K562 (cell line): ENCODE measurements around the gene PIK3R6. TPM values are rescaled to one million over a fixed set of nuclear protein-coding genes. Genes with fewer than 3 reads are reported as not detected.

Experiments
- ATAC-seq: fragments of 200-7000 bp; cut with Tn5 transposase; 3 replicates; pipeline ENCODE4 v1.9.1; 2020; ENCODE audit warnings: moderate library complexity
- BruUV-seq: library from RNA; stranded (reverse); fragments of 400-500 nt; replicated peaks from 2 replicates; lab custom pipeline; 2021; lab: Mats Ljungman, UMichigan
- CTCF ChIA-PET: fragments of 300-600 bp; formaldehyde crosslinking; extraction: SDS; loops from one replicate; lab custom pipeline; 2021; ENCODE audit warnings: low intra/inter-chr PET ratio; lab: Yijun Ruan, JAX
- POLR2A ChIA-PET: fragments of 300-600, 350-650 bp; sonication (Branson Sonifier 250); formaldehyde crosslinking; extraction: SDS; loops from one replicate; lab custom pipeline; 2021; ENCODE audit warnings: antibody characterized with exemption, inconsistent platforms; lab: Yijun Ruan, JAX
- DNase-seq, 4 experiments: peaks; one replicate each; pipeline versions ENCODE4 v3.0.0 to v3.0.0-alpha.2; 2011 to 2018; ENCODE audit warnings: low spot score in 3 of 4, mixed read lengths in 3 of 4; ENCODE audit errors: extremely low read depth in 1 of 4
- FAIRE-seq: peaks from 2 replicates; lab custom pipeline; 2011; peaks lifted over from hg19 to GRCh38; lab: Jason Lieb, UNC
- H2AFZ ChIP-seq: 2 replicates; pipeline ENCODE4 v1.6.0; 2011; ENCODE audit warnings: low read depth, low read length, control low read depth, inconsistent platforms
- H3K27ac ChIP-seq: fragments of 200-600 bp; 3 replicates; pipeline ENCODE4 v1.8.0; 2011; ENCODE audit warnings: low read depth, mild to moderate bottlenecking, control low read depth, inconsistent platforms, low read length, moderate library complexity, mixed read lengths; ENCODE audit errors: extremely low read depth
- H3K27me3 ChIP-seq, 2 experiments: fragments of 300-600 bp in 1 of 2; 2 replicates in 1 of 2; 3 replicates in 1 of 2; pipeline versions ENCODE4 v1.6.0 to v1.8.0; 2011; ENCODE audit warnings: inconsistent platforms in 2 of 2, low read length in 2 of 2, mild to moderate bottlenecking in 1 of 2, mixed read lengths in 1 of 2, moderate library complexity in 1 of 2; ENCODE audit not compliant: control insufficient read depth in 2 of 2, insufficient read depth in 2 of 2
- H3K36me3 ChIP-seq: fragments of 300-600 bp; 3 replicates; pipeline ENCODE4 v1.8.0; 2011; ENCODE audit warnings: mild to moderate bottlenecking, low read length, inconsistent platforms; ENCODE audit not compliant: control insufficient read depth, insufficient read depth
- H3K4me1 ChIP-seq, 2 experiments: fragments of 200-600 bp in 1 of 2; replicated peaks in 1 of 2; 2 replicates in 1 of 2; 3 replicates in 1 of 2; pipeline versions ENCODE4 v1.5.1 to v1.8.0; 2011; ENCODE audit warnings: inconsistent platforms in 2 of 2, low read length in 2 of 2, mild to moderate bottlenecking in 1 of 2, mixed read lengths in 1 of 2, moderate library complexity in 1 of 2; ENCODE audit not compliant: control insufficient read depth in 2 of 2, insufficient read depth in 2 of 2
- H3K4me2 ChIP-seq: 2 replicates; pipeline ENCODE4 v1.6.1; 2011; ENCODE audit warnings: low read length, control low read depth, inconsistent platforms, mixed read lengths; ENCODE audit not compliant: insufficient read depth
- H3K4me3 ChIP-seq: fragments of 200-600 bp; sonication (generic), shearing (Covaris generic); 2 replicates; pipeline ENCODE4 v1.5.1; 2016; ENCODE audit warnings: control low read depth, inconsistent platforms
- H3K79me2 ChIP-seq: fragments of 200-600 bp; 3 replicates; pipeline ENCODE4 v1.8.0; 2011; ENCODE audit warnings: low read length, inconsistent platforms; ENCODE audit not compliant: control insufficient read depth, insufficient read depth
- H3K9ac ChIP-seq, 2 experiments: 2 replicates each; pipeline versions ENCODE4 v1.6.0 to v1.6.1; 2011; ENCODE audit warnings: low read depth in 2 of 2, low read length in 2 of 2, control low read depth in 1 of 2, inconsistent platforms in 1 of 2, mild to moderate bottlenecking in 1 of 2, mixed read lengths in 1 of 2; ENCODE audit not compliant: insufficient read depth in 1 of 2
- H3K9me1 ChIP-seq: one replicate; pipeline ENCODE4 v1.6.0; 2011; ENCODE audit warnings: inconsistent platforms, mild to moderate bottlenecking, low read length, moderate library complexity; ENCODE audit not compliant: control insufficient read depth, insufficient read depth
- H3K9me3 ChIP-seq: replicated peaks from 2 replicates; pipeline ENCODE4 v1.5.1; 2011; ENCODE audit warnings: low read depth, low read length, inconsistent platforms; ENCODE audit not compliant: control insufficient read depth, insufficient read depth
- H4K20me1 ChIP-seq: replicated peaks from 2 replicates; pipeline ENCODE4 v1.6.1; 2011; ENCODE audit warnings: low read length, inconsistent platforms, mixed read lengths; ENCODE audit not compliant: control insufficient read depth, insufficient read depth
- BRD4 ChIP-seq: fragments of 200-600 bp; sonication (generic); IDR thresholded peaks from 2 replicates; pipeline ENCODE4 v1.6.1; 2017; ENCODE audit warnings: inconsistent platforms
- CREB5 ChIP-seq: fragments of 250-450 bp; sonication (Bioruptor Pico); IDR thresholded peaks from 2 replicates; pipeline ENCODE4 v1.5.0; 2020; ENCODE audit warnings: mild to moderate bottlenecking
- FOXO4 ChIP-seq: fragments of 450-650 bp; formaldehyde crosslinking; IDR thresholded peaks from 2 replicates; pipeline ENCODE4 v1.4.0; 2020; ENCODE audit warnings: mild to moderate bottlenecking, moderate library complexity
- GATAD2B ChIP-seq: fragments of 450-650 bp; IDR thresholded peaks from 2 replicates; pipeline ENCODE4 v1.6.1; 2017; ENCODE audit warnings: mild to moderate bottlenecking, borderline replicate concordance
- HCFC1 ChIP-seq: IDR thresholded peaks from 2 replicates; pipeline ENCODE4 v1.6.1; 2012; ENCODE audit warnings: low read depth, low read length, improper control_type of control experiment
- HNRNPLL ChIP-seq: fragments of 200-400 bp; formaldehyde crosslinking; IDR thresholded peaks from 2 replicates; pipeline ENCODE4 v1.6.1; 2017; ENCODE audit warnings: low read length, low read depth, mild to moderate bottlenecking; ENCODE audit not compliant: poor library complexity, severe bottlenecking
- SMARCA5 ChIP-seq: fragments of 450-650 bp; IDR thresholded peaks from 2 replicates; pipeline ENCODE4 v1.6.1; 2016
- SNRNP70 ChIP-seq: fragments of 200-400 bp; formaldehyde crosslinking; optimal IDR thresholded peaks from 2 replicates; pipeline ENCODE3; 2017; ENCODE audit warnings: low read depth, low read length
- TSHZ1 ChIP-seq: fragments of 250-450 bp; sonication (Bioruptor Pico); IDR thresholded peaks from 2 replicates; pipeline ENCODE4 v1.4.0; 2020; ENCODE audit warnings: mild to moderate bottlenecking, moderate library complexity
- ZNF41 ChIP-seq: fragments of 250-450 bp; sonication (Bioruptor Pico); conservative IDR thresholded peaks from 2 replicates; pipeline ENCODE4 v1.4.0; 2020; ENCODE audit warnings: mild to moderate bottlenecking
- ZNF639 ChIP-seq, 2 experiments: fragments of 200-800 bp in 1 of 2; sonication (Bioruptor generic) in 1 of 2; sonication (generic) in 1 of 2; formaldehyde crosslinking in 1 of 2; IDR thresholded peaks in 1 of 2; conservative IDR thresholded peaks in 1 of 2; 2 replicates each; pipeline versions ENCODE4 v1.5.0 to v1.6.1; 2016 to 2020; ENCODE audit warnings: missing compliant biosample characterization in 1 of 2, missing genetic modification characterization in 1 of 2, missing genetic modification reagents in 1 of 2
- ZNF644 ChIP-seq: fragments of 200-800 bp; sonication (Bioruptor generic); IDR thresholded peaks from 2 replicates; pipeline ENCODE4 v1.6.1; 2016; ENCODE audit warnings: low read depth, missing genetic modification characterization, missing compliant biosample characterization
- WGBS: fragments of 100-300 bp; shearing (Covaris generic); methylation state at CpG from one replicate; pipeline ENCODE4 v1.1.6; 2016; ENCODE audit warnings: low coverage, mixed read lengths; ENCODE audit not compliant: insufficient coverage; ENCODE audit errors: missing lambda C conversion rate; 5-methylcytosine and 5-hydroxymethylcytosine counted together
- in situ Hi-C: fragments of 300-500 bp; cut with MboI; formaldehyde crosslinking; loops from 4 replicates; pipeline ENCODE4 v1.15.0; 2018; ENCODE audit warnings: inconsistent platforms, mixed read lengths
- intact Hi-C: fragments of 100-400 bp; cut with micrococcal nuclease; formaldehyde crosslinking; loops from 2 replicates; pipeline ENCODE4 v1.14.2; 2022
- polyA plus RNA-seq, 8 experiments: library from polyadenylated mRNA; depleted of rRNA in 4 of 8; stranded (reverse) in 5 of 8; unstranded in 3 of 8; fragments of >200 nt; fragmentation: Nextera tagmentation in 2 of 8; fragmentation: Illumina TruSeq in 1 of 8; extraction: Ambion mirVana in 2 of 8; extraction: Trizol in 1 of 8; gene quantifications; 2 replicates each; pipeline versions ENCODE4 v1.2.1 to v1.2.3, GENCODE V29; 2011 to 2014; ENCODE audit warnings: inconsistent platforms in 1 of 8, missing spikeins in 1 of 8
- total RNA-seq, 7 experiments: library from RNA; depleted of rRNA in 6 of 7; stranded (reverse); fragments of >200 nt in 6 of 7; fragmentation: Illumina TruSeq in 2 of 7; extraction: Trizol in 2 of 7; gene quantifications; 2 replicates each; pipeline versions ENCODE4 v1.2.1 to v1.2.3, GENCODE V29; 2011 to 2021; ENCODE audit warnings: low replicate concordance in 1 of 7

PIK3R6 gene
- total and polyA plus RNA-seq, 9 of the 15 experiments (the other 6 are each of a cell fraction or from before 2014, with no cell fraction given) = 0.04 TPM; not detected in 8

GRCh38 chr17:8896641-8897635 lies 29.5 kb upstream of the PIK3R6 start:
- H3K9me3 ChIP-seq = no peaks in the 10 kb centered on the region
- no peaks in the 10 kb centered on the region for H3K79me2 ChIP-seq
- H3K36me3 ChIP-seq = no peaks in the 10 kb centered on the region
- no peak overlapping the region for H3K27ac ChIP-seq
- FAIRE-seq (no peak), DNase-seq (no peak), ATAC-seq (no peak)
- intact Hi-C loops = loop anchor here (10.0 kb wide), 2 partner anchors 98 to 152 kb away; partner anchors contain the start of gene CCDC42
- no peaks in the 10 kb centered on the region; a peak in 2 of 5 replicates for H3K4me1 ChIP-seq
- WGBS = under 1% methylated on average over 10 of the region's 12 CpGs
- H3K9ac ChIP-seq = no peak overlapping the region
- H2AFZ ChIP-seq = no peak overlapping the region
- no peaks in the 10 kb centered on the region for H3K9me1 ChIP-seq
- CTCF ChIA-PET = no interaction called here
- no peaks in the 10 kb centered on the region; the same call in 1 of the 2 replicates for H4K20me1 ChIP-seq
- BruUV-seq = no TSS peak
- no peak overlapping the region for H3K4me3 ChIP-seq
- peaks cover 2 to 17% of the 10 kb centered on the region in 2 experiments; a peak in 2 of 5 replicates for H3K27me3 ChIP-seq
- POLR2A ChIA-PET = no interaction called here
- in situ Hi-C loops = no loop called here
- no peak overlapping the region for H3K4me2 ChIP-seq
- no peak for TF ChIP-seq CREB5 (CRISPR knock-in tag)
- TF ChIP-seq TSHZ1 (CRISPR knock-in tag) = no peak
- no peak for TF ChIP-seq HCFC1
- no peak for TF ChIP-seq SMARCA5
- no peak for TF ChIP-seq ZNF644 (tag)
- TF ChIP-seq BRD4 = no peak
- no peak for TF ChIP-seq ZNF41 (CRISPR knock-in tag)
- TF ChIP-seq FOXO4 (CRISPR knock-in tag) = no peak
- no peak for TF ChIP-seq HNRNPLL
- TF ChIP-seq SNRNP70 = no peak
- TF ChIP-seq ZNF639 (CRISPR knock-in tag; conservative IDR thresholded peaks at IDR 0.05 in 1 of 2, IDR thresholded peaks at IDR 0.05 in 1 of 2) = no peak
- TF ChIP-seq GATAD2B = no peak
